K562 (cell line): ENCODE results near the gene DAPK3.

Experiments used
- ARID4B ChIP-seq: sonication (generic); formaldehyde crosslinking; IDR thresholded peaks from 2 replicates; pipeline ENCODE4 v1.8.0; 2022; ENCODE audit warnings: mild to moderate bottlenecking, missing genetic modification reagents
- FOS ChIP-seq: IDR thresholded peaks from 3 replicates; pipeline ENCODE4 v1.6.1; 2011; ENCODE audit not compliant: insufficient read length; ENCODE audit errors: extremely low read depth
- HEY1 ChIP-seq: fragments of 250-450 bp; sonication (Bioruptor Pico); IDR thresholded peaks from 2 replicates; pipeline ENCODE4 v1.5.0; 2020; ENCODE audit warnings: mild to moderate bottlenecking, moderate library complexity, borderline replicate concordance
- HMBOX1 ChIP-seq: sonication (generic); IDR thresholded peaks from 2 replicates; pipeline ENCODE4 v1.6.1; 2016
- MEIS2 ChIP-seq: fragments of 450-650 bp; IDR thresholded peaks from 2 replicates; pipeline ENCODE4 v1.6.1; 2014; ENCODE audit warnings: mild to moderate bottlenecking; ENCODE audit not compliant: partially characterized antibody
- NR3C1 ChIP-seq: sonication (generic); formaldehyde crosslinking; IDR thresholded peaks from 2 replicates; pipeline ENCODE4 v1.8.1; 2022; ENCODE audit warnings: missing genetic modification reagents
- YY1 ChIP-seq, 3 experiments: IDR thresholded peaks; 2 replicates each; pipeline ENCODE4 v1.6.1; 2011; ENCODE audit warnings: low read length in 2 of 3, mild to moderate bottlenecking in 2 of 3, moderate library complexity in 2 of 3, borderline replicate concordance in 1 of 3, control low read depth in 1 of 3, low read depth in 1 of 3; ENCODE audit not compliant: insufficient read depth in 3 of 3, insufficient replicate concordance in 2 of 3, control insufficient read depth in 1 of 3, insufficient read length in 1 of 3; ENCODE audit errors: extremely low read depth in 1 of 3
- ZNF24 ChIP-seq: fragments of 450-650 bp; IDR thresholded peaks from 2 replicates; pipeline ENCODE4 v1.6.1; 2016
- ZNF764 ChIP-seq: fragments of 250-450 bp; sonication (Bioruptor Pico); IDR thresholded peaks from 2 replicates; pipeline ENCODE4 v1.4.0; 2020; ENCODE audit warnings: low read depth, mild to moderate bottlenecking, moderate library complexity

GRCh38 chr19:3959766-3960131 is 11.2 kb downstream of the DAPK3 start:
- TF ChIP-seq FOS (no peak), NR3C1 (CRISPR knock-in tag) (no peak), YY1 (IDR thresholded peaks at IDR 0.05; ENCODE audit: borderline replicate concordance in 1 of 3, control insufficient read depth in 1 of 3, extremely low read depth in 1 of 3, insufficient read depth in 3 of 3, insufficient read length in 1 of 3, insufficient replicate concordance in 2 of 3, low read depth in 1 of 3, low read length in 2 of 3) (no peak), ARID4B (CRISPR knock-in tag) (no peak), MEIS2 (no peak), ZNF764 (no peak), ZNF24 (no peak), HMBOX1 (no peak), HEY1 (CRISPR knock-in tag) (no peak)
